Mammary epithelial cell (primary cell): ENCODE data around the gene RAX.

ENCODE experiments used
- EZH2 ChIP-seq: IDR thresholded peaks from 2 replicates; pipeline ENCODE4 v1.6.1; 2012; ENCODE audit warnings: low read length, inconsistent platforms, borderline replicate concordance
- TF ChIP-seq, protein P1 (sequence below), 2 donors: IDR thresholded peaks in 1 of 2; conservative IDR thresholded peaks in 1 of 2; 2 replicates each; pipeline ENCODE4 v1.5.1; 2011 to 2012; ENCODE audit warnings: inconsistent platforms in 2 of 2, low read length in 2 of 2, mild to moderate bottlenecking in 2 of 2, control low read depth in 1 of 2, low read depth in 1 of 2; ENCODE audit not compliant: insufficient read depth in 1 of 2; ENCODE audit errors: extremely low read depth in 1 of 2

DNA sequence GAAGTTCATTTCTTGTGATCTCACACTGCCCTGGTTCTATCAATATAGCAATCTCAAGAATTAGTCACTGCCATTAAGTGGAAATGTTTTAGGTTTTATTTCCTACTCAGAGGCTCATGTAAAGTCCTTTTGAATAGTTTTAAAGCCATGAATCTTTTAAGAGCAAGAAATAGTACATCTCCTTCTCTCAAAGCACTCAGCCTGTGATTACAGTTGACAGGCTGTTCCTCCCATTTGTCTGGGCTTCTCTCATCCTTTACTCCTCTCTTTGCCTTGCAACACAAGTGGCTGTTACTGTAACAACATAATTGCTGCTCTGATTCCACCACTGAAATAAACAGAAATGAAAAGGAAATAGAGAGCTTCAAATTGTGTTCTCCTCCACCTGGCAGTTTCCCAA is 34.9 kb downstream of the RAX start:
- TF ChIP-seq, protein P1, sequence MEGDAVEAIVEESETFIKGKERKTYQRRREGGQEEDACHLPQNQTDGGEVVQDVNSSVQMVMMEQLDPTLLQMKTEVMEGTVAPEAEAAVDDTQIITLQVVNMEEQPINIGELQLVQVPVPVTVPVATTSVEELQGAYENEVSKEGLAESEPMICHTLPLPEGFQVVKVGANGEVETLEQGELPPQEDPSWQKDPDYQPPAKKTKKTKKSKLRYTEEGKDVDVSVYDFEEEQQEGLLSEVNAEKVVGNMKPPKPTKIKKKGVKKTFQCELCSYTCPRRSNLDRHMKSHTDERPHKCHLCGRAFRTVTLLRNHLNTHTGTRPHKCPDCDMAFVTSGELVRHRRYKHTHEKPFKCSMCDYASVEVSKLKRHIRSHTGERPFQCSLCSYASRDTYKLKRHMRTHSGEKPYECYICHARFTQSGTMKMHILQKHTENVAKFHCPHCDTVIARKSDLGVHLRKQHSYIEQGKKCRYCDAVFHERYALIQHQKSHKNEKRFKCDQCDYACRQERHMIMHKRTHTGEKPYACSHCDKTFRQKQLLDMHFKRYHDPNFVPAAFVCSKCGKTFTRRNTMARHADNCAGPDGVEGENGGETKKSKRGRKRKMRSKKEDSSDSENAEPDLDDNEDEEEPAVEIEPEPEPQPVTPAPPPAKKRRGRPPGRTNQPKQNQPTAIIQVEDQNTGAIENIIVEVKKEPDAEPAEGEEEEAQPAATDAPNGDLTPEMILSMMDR (conservative IDR thresholded peaks at IDR 0.05 in 1 of 2, IDR thresholded peaks at IDR 0.05 in 1 of 2; ENCODE audit: extremely low read depth in 1 of 2, insufficient read depth in 1 of 2, low read depth in 1 of 2, low read length in 2 of 2): no peak
- no peak for TF ChIP-seq EZH2
